Keratinocyte (primary cell): Measurements from ENCODE around the gene TRAPPC1. TPM values are rescaled to one million over a fixed set of nuclear protein-coding genes. Genes with fewer than 3 reads are reported as not detected.

Experiments used
- DNase-seq: peaks from one replicate; pipeline ENCODE4 v3.0.0-alpha.2; 2011; ENCODE audit warnings: low read depth, missing footprints, low spot score
- FAIRE-seq: peaks from 2 replicates; lab custom pipeline; 2011; peaks lifted over from hg19 to GRCh38; lab: Jason Lieb, UNC
- H2AFZ ChIP-seq: 2 replicates; pipeline ENCODE4 v1.6.0; 2012; ENCODE audit warnings: low read length, control low read depth, inconsistent platforms; ENCODE audit not compliant: control insufficient read depth
- H3K27ac ChIP-seq: 2 replicates; pipeline ENCODE4 v1.5.1; 2011; ENCODE audit warnings: low read length; ENCODE audit not compliant: control insufficient read depth, insufficient read depth
- H3K27me3 ChIP-seq: 3 replicates; pipeline ENCODE4 v1.6.0; 2011; ENCODE audit warnings: low read length; ENCODE audit not compliant: control insufficient read depth, insufficient read depth; ENCODE audit errors: extremely low read depth
- H3K36me3 ChIP-seq, 2 experiments: 2 replicates in 1 of 2; 3 replicates in 1 of 2; pipeline ENCODE4 v1.5.1; 2011; ENCODE audit warnings: low read length in 2 of 2, mild to moderate bottlenecking in 1 of 2; ENCODE audit not compliant: control insufficient read depth in 2 of 2, insufficient read depth in 2 of 2; ENCODE audit errors: extremely low read depth in 1 of 2
- H3K4me1 ChIP-seq: 3 replicates; pipeline ENCODE4 v1.5.1; 2011; ENCODE audit warnings: low read length; ENCODE audit not compliant: control insufficient read depth, insufficient read depth; ENCODE audit errors: extremely low read depth
- H3K4me2 ChIP-seq: 3 replicates; pipeline ENCODE4 v1.6.0; 2011; ENCODE audit warnings: low read depth, low read length; ENCODE audit not compliant: control insufficient read depth, insufficient read depth; ENCODE audit errors: extremely low read depth
- H3K4me3 ChIP-seq, 3 experiments: fragments of 200-600 bp in 1 of 3; sonication (generic) in 1 of 3; 2 replicates in 2 of 3; 3 replicates in 1 of 3; pipeline ENCODE4 v1.5.1; 2011 to 2016; ENCODE audit warnings: low read length in 3 of 3, mild to moderate bottlenecking in 3 of 3, control low read depth in 2 of 3, inconsistent platforms in 1 of 3, low read depth in 1 of 3, mixed read lengths in 1 of 3, mixed run types in 1 of 3, moderate library complexity in 1 of 3; ENCODE audit not compliant: control insufficient read depth in 2 of 3, insufficient read depth in 2 of 3; ENCODE audit errors: extremely low read depth in 1 of 3
- H3K79me2 ChIP-seq: 2 replicates; pipeline ENCODE4 v1.6.0; 2012; ENCODE audit warnings: low read length; ENCODE audit not compliant: control insufficient read depth, insufficient read depth
- H3K9ac ChIP-seq: 3 replicates; pipeline ENCODE4 v1.6.0; 2011; ENCODE audit warnings: low read length; ENCODE audit not compliant: control insufficient read depth, insufficient read depth; ENCODE audit errors: extremely low read depth
- H3K9me1 ChIP-seq: 3 replicates; pipeline ENCODE4 v1.6.0; 2011; ENCODE audit warnings: low read length; ENCODE audit not compliant: control insufficient read depth, insufficient read depth; ENCODE audit errors: extremely low read depth
- H3K9me3 ChIP-seq: 2 replicates; pipeline ENCODE4 v1.5.1; 2012; ENCODE audit warnings: low read depth, low read length; ENCODE audit not compliant: control insufficient read depth
- H4K20me1 ChIP-seq: 3 replicates; pipeline ENCODE4 v1.6.0; 2011; ENCODE audit warnings: low read length; ENCODE audit not compliant: control insufficient read depth, insufficient read depth; ENCODE audit errors: extremely low read depth
- EZH2 ChIP-seq: IDR thresholded peaks from one replicate; pipeline ENCODE4 v1.6.1; 2012; ENCODE audit warnings: inconsistent platforms, mild to moderate bottlenecking, low read length, moderate library complexity
- dilution Hi-C: fragments of 300-500 bp; cut with MboI; formaldehyde crosslinking; loops from one replicate; pipeline ENCODE4 v1.7.0; 2020; ENCODE audit warnings: low sequenced_read_pairs; ENCODE audit not compliant: extremely low pct_ligation_motif_present
- polyA plus RNA-seq, 5 experiments: library from polyadenylated mRNA; depleted of rRNA in 3 of 5; stranded (reverse) in 3 of 5; stranded (forward) in 1 of 5; unstranded in 1 of 5; fragments of >200 nt; gene quantifications; 1 replicate in 1 of 5; 2 replicates in 3 of 5; 3 replicates in 1 of 5; pipeline versions ENCODE4 v1.2.1 to v1.2.3, GENCODE V29; 2011 to 2012; ENCODE audit warnings: missing spikeins in 2 of 5, low read depth in 1 of 5, low replicate concordance in 1 of 5
- TF ChIP-seq, protein P1 (sequence below), 3 experiments: IDR thresholded peaks in 1 of 3; conservative IDR thresholded peaks in 1 of 3; optimal IDR thresholded peaks in 1 of 3; 2 replicates in 2 of 3; 3 replicates in 1 of 3; pipeline versions ENCODE3 to v1.5.1; 2011; ENCODE audit warnings: low read length in 3 of 3, mild to moderate bottlenecking in 3 of 3, moderate library complexity in 2 of 3, control low read depth in 1 of 3, inconsistent platforms in 1 of 3; ENCODE audit not compliant: insufficient read depth in 2 of 3; ENCODE audit errors: extremely low read depth in 1 of 3

The TRAPPC1 gene
- polyA plus RNA-seq, 1 donor (not counting 4 experiments of a cell fraction or from before 2014, with no cell fraction given): 128 TPM

DNA sequence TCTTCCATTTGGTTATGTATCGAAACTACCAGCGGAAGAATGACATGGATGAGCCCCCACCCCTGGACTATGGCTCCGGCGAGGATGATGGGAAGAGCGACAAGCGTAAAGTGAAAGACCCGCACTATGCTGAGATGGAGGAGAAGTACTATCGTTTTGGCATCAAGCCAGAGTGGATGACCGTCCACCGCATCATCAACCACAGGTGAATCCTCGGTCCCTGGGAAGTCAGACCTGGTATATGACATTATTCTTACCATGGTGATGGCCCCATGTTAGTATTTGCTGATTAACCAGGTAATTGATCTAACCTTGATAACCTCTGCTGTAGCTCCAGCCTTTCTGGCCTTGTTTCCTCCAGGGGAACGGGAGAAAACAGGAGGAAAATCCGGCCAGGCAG is 34.7 kb downstream of the TRAPPC1 start:
- no peak for FAIRE-seq

DNA sequence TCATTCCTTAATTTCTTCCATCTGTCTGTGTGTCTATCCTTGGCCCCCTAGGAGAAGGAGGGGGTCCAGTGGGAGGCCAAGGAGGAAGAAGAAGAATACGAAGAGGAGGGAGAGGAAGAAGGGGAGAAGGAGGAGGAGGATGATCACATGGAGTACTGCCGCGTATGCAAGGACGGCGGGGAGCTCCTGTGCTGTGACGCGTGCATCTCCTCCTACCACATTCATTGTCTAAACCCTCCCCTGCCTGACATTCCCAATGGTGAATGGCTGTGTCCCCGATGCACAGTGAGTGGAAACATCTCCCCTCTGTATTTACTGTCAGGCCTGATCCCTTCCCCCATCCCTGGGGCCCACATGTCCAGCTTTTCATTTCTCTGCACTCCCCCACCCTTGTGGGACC is 36.9 kb downstream of the TRAPPC1 start:
- FAIRE-seq (no peak), DNase-seq (no peak)
- peaks cover 54 to 55% of the 10 kb centered on the region in 2 experiments for H3K36me3 ChIP-seq
- H3K79me2 ChIP-seq: no peaks in the 10 kb centered on the region
- no peak for TF ChIP-seq EZH2
- TF ChIP-seq, protein P1, sequence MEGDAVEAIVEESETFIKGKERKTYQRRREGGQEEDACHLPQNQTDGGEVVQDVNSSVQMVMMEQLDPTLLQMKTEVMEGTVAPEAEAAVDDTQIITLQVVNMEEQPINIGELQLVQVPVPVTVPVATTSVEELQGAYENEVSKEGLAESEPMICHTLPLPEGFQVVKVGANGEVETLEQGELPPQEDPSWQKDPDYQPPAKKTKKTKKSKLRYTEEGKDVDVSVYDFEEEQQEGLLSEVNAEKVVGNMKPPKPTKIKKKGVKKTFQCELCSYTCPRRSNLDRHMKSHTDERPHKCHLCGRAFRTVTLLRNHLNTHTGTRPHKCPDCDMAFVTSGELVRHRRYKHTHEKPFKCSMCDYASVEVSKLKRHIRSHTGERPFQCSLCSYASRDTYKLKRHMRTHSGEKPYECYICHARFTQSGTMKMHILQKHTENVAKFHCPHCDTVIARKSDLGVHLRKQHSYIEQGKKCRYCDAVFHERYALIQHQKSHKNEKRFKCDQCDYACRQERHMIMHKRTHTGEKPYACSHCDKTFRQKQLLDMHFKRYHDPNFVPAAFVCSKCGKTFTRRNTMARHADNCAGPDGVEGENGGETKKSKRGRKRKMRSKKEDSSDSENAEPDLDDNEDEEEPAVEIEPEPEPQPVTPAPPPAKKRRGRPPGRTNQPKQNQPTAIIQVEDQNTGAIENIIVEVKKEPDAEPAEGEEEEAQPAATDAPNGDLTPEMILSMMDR (optimal IDR thresholded peaks at IDR 0.05 in 1 of 3, IDR thresholded peaks at IDR 0.05 in 1 of 3, conservative IDR thresholded peaks at IDR 0.05 in 1 of 3; ENCODE audit: extremely low read depth in 1 of 3, insufficient read depth in 2 of 3, low read length in 3 of 3): no peak
- H3K9me3 ChIP-seq: no peaks in the 10 kb centered on the region
- H3K9ac ChIP-seq: no peak overlapping the region
- H3K27ac ChIP-seq: no peak overlapping the region
- H3K4me2 ChIP-seq: no peak overlapping the region
- no peak overlapping the region for H2AFZ ChIP-seq
- dilution Hi-C loops: no loop called here
- H3K27me3 ChIP-seq: no peaks in the 10 kb centered on the region
- H3K4me3 ChIP-seq: no peak overlapping the region
- no peaks in the 10 kb centered on the region for H3K4me1 ChIP-seq
- no peaks in the 10 kb centered on the region for H3K9me1 ChIP-seq
- H4K20me1 ChIP-seq: no peaks in the 10 kb centered on the region

More for the DNA sequence above, 34.7 kb downstream of the TRAPPC1 start:
- Histone ChIP-seq H3K36me3 (peaks cover 39 to 58% of the 10 kb centered on the region in 2 experiments), H3K4me3 (no peak overlapping the region), H3K9ac (no peak overlapping the region), H3K27ac (no peak overlapping the region), H3K4me1 (no peaks in the 10 kb centered on the region), H3K79me2 (no peaks in the 10 kb centered on the region), H4K20me1 (no peaks in the 10 kb centered on the region), H3K9me1 (no peaks in the 10 kb centered on the region), H3K27me3 (no peaks in the 10 kb centered on the region), H2AFZ (no peak overlapping the region), H3K9me3 (no peaks in the 10 kb centered on the region), H3K4me2 (no peak overlapping the region)
- dilution Hi-C loops: no loop called here
- no peak for DNase-seq
- no peak for TF ChIP-seq EZH2
- TF ChIP-seq, protein P1 (optimal IDR thresholded peaks at IDR 0.05 in 1 of 3, IDR thresholded peaks at IDR 0.05 in 1 of 3, conservative IDR thresholded peaks at IDR 0.05 in 1 of 3; ENCODE audit: extremely low read depth in 1 of 3, insufficient read depth in 2 of 3, low read length in 3 of 3): no peak
